HG02610 (cell line): ENCODE results near the gene PHF13.

Experiments used
- ATAC-seq: cut with Tn5 transposase; IDR thresholded peaks from one replicate; pipeline ENCODE4 v1.9.1; 2021; ENCODE audit warnings: mild to moderate bottlenecking, moderate library complexity; ENCODE audit not compliant: unreplicated experiment

Gene PHF13

GRCh38 chr1:6613361-6614018 lies at the start of gene PHF13:
Gene PHF13, plus strand, starts transcription at chr1:6613731. Its CDS starts 336 bp downstream, at chr1:6614067.
- peak; percentile 90 for ATAC-seq

GRCh38 chr1:6569033-6569432 lies 44.5 kb upstream of the PHF13 start:
- ATAC-seq, result no peak

DNA sequence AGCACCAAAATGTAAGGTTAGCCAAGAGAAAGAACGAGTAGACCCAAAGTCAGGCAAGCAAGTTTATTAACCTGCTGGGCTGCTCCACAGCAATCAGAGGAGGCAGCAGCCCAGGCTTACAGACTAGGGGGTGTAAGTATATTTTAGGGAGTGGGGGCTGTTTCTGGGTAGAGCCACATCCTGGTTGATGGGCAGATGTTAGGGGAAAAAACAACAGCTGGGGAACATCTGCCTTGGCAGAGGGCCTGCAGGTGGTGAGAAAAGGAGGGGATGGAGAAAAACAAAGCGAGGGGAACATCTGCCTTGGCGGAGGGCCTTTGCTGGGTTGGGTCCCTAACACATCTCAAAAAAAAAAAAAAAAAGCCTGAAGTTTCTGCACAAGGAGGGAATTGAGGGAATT lies 43.4 kb upstream of the PHF13 start:
- ATAC-seq, result no peak

GRCh38 chr1:6570987-6571386 lies 42.5 kb upstream of the PHF13 start:
- no peak for ATAC-seq

- no peak for ATAC-seq
Observed at GRCh38 chr1:6572653-6573383, 40.7 kb upstream of the PHF13 start.

GRCh38 chr1:6574025-6574620 lies 39.4 kb upstream of the PHF13 start:
- ATAC-seq, result no peak

- no peak for ATAC-seq
Observed at GRCh38 chr1:6574818-6575217, 38.7 kb upstream of the PHF13 start.

GRCh38 chr1:6577831-6578525 lies 35.6 kb upstream of the PHF13 start:
- ATAC-seq, result no peak

DNA sequence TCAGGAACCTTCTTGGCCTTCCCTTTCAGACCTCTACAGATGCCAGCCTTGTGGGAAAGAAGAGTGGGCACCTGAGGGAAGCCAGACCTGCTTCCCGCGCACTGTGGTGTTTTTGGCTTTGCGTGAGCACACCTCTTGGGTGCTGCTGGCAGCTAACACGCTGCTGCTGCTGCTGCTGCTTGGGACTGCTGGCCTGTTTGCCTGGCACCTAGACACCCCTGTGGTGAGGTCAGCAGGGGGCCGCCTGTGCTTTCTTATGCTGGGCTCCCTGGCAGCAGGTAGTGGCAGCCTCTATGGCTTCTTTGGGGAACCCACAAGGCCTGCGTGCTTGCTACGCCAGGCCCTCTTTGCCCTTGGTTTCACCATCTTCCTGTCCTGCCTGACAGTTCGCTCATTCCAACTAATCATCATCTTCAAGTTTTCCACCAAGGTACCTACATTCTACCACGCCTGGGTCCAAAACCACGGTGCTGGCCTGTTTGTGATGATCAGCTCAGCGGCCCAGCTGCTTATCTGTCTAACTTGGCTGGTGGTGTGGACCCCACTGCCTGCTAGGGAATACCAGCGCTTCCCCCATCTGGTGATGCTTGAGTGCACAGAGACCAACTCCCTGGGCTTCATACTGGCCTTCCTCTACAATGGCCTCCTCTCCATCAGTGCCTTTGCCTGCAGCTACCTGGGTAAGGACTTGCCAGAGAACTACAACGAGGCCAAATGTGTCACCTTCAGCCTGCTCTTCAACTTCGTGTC lies 34.7 kb upstream of the PHF13 start:
- ATAC-seq, result no peak

GRCh38 chr1:6579374-6580118 lies 34.0 kb upstream of the PHF13 start, which contains the start of gene ZBTB48:
Gene ZBTB48, plus strand, starts transcription at chr1:6579994. Its CDS starts 616 bp downstream, at chr1:6580610.
- ATAC-seq, result peak; percentile 94

GRCh38 chr1:6580119-6580592 lies 33.4 kb upstream of the PHF13 start:
- no peak for ATAC-seq

DNA sequence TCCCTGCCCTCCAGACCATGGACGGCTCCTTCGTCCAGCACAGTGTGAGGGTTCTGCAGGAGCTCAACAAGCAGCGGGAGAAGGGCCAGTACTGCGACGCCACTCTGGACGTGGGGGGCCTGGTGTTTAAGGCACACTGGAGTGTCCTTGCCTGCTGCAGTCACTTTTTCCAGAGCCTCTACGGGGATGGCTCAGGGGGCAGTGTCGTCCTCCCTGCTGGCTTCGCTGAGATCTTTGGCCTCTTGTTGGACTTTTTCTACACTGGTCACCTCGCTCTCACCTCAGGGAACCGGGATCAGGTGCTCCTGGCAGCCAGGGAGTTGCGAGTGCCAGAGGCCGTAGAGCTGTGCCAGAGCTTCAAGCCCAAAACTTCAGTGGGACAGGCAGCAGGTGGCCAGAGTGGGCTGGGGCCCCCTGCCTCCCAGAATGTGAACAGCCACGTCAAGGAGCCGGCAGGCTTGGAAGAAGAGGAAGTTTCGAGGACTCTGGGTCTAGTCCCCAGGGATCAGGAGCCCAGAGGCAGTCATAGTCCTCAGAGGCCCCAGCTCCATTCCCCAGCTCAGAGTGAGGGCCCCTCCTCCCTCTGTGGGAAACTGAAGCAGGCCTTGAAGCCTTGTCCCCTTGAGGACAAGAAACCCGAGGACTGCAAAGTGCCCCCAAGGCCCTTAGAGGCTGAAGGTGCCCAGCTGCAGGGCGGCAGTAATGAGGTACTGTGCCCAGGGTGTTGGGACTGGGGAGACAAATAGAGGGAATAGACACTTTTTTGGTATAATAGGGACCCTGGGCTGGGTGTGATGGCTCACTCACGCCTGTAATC lies 32.7 kb upstream of the PHF13 start:
- ATAC-seq, result no peak

DNA sequence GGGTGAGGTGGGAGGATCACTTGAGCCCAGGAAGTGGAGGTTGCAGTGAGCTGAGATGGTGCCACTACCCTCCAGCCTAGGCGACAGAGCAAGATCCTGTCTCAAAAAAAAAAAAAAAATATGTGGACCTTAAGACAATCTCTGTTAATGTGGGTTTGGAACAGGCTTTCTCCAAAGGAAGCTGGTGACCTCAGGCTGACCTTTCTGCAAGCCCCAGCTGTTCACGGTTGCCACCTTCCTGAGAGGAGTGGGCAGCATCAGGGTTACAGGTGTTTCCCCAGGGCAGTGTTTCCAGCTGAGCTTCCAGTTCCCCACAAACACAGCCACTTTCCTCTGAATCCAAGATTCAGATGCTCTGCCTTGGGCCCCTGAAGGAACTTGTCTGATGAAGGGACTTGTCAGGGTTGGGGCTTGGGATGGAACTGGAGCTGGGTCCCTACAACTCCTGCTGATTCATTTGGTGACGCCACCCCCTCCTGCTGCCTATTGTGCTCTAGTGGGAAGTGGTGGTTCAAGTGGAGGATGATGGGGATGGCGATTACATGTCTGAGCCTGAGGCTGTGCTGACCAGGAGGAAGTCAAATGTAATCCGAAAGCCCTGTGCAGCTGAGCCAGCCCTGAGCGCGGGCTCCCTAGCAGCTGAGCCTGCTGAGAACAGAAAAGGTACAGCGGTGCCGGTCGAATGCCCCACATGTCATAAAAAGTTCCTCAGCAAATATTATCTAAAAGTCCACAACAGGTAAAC lies 31.8 kb upstream of the PHF13 start:
- ATAC-seq, result no peak

- no peak for ATAC-seq
Observed at GRCh38 chr1:6582370-6582769, 31.2 kb upstream of the PHF13 start.

GRCh38 chr1:6584126-6585080 lies 29.1 kb upstream of the PHF13 start:
- ATAC-seq, result no peak

GRCh38 chr1:6585081-6585722 lies 28.3 kb upstream of the PHF13 start:
- ATAC-seq, result no peak

DNA sequence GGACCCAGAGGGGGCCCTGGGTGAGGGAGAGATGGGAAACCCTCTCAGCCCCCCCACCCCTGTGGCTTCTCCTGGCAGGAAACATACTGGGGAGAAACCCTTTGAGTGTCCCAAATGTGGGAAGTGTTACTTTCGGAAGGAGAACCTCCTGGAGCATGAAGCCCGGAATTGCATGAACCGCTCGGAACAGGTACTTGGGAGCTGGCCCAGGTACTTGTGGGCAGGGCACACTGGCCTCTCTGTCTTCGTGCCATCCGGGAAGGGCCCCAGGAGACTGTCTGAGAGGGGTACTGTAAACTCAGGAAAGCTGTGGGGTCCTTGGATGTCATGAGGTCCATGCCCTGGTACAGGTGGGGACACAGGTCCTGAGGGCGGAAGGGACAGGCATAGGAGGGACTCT lies 27.7 kb upstream of the PHF13 start:
- ATAC-seq, result no peak
